ENCODE measurements around the gene OR4N5.

The OR4N5 gene

DNA sequence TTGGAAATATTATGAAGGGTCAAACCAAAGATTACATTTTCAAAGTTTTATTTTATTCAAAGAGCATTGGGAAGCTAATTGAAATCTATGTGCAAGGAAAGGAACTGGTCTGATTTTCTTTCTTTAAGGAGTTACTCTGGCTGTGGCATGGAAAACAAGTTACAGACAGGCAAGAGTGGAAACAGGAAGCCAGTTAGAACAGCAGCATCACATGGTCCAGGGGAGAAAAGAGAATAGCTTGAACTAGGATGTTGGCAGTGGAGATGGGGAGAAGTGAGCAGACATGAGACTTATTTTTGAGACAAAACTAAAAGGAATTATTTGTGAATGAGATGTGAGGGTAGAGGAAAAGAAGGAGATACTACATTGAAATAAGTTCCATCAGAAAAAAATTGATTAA is 55.5 kb downstream of the OR4N5 start:
- DNase-seq (ENCODE audit: low read depth, low spot score), result no peak
